OCI-M2 (cell line): ENCODE results near the gene FUT2.
"Not testable (repeated sequence)": the region's sequence is repeated elsewhere in the genome, so short reads cannot be mapped to it uniquely, and the experiment has no call there.

Experiments used
- DNase-seq: peaks from one replicate; lab custom pipeline; 2025; ENCODE audit not compliant: unreplicated experiment; lab: John Stamatoyannopoulos, UW

The FUT2 gene

GRCh38 chr19:48698046-48698445 lies 2.3 kb downstream of the FUT2 start:
- no peak for DNase-seq

- no peak for DNase-seq
Measured at GRCh38 chr19:48702701-48703100, 6.9 kb downstream of the FUT2 start.

DNA sequence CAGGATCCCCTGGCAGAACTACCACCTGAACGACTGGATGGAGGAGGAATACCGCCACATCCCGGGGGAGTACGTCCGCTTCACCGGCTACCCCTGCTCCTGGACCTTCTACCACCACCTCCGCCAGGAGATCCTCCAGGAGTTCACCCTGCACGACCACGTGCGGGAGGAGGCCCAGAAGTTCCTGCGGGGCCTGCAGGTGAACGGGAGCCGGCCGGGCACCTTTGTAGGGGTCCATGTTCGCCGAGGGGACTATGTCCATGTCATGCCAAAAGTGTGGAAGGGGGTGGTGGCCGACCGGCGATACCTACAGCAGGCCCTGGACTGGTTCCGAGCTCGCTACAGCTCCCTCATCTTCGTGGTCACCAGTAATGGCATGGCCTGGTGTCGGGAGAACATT lies 7.5 kb downstream of the FUT2 start:
- no peak for DNase-seq

DNA sequence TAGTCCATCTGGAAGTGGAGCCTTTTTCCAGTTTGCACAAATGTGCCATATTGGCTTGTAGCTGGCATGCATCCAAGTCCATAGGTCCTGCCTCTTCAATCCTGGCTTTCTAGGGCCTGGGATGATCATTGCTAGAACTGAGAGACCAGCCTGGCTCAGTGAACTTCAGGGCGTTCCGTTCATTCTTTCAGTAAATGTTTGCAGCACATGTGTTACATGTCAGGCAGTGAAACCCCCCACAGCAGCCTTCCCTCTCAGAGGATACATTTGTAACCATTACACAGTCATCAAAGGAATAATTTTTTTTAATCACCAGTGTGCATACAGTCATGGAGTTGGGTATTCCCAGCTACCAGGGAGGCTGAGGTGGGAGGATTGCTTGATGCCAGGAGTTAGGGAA lies 9.7 kb downstream of the FUT2 start:
- no peak for DNase-seq

DNA sequence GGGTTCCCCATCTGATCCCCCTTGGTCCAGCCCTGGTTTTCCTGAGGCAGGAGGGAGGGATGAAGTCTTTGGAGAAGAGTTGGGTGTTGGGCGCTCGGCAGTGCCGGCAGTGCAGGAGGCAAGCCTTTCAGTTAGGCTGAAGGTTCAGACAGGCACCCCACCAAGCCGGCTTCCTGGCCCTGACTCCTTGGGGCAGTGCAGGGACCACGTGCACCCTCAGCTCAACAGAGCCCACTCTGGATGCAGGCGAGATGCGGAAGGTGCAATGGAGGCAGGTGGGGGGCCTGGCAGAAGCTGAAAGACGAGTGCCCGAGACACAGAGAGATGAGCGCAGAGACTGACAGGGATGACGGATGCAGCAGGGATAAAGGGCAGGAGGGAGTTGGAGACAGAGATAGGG lies 12.7 kb downstream of the FUT2 start:
- no peak for DNase-seq

DNA sequence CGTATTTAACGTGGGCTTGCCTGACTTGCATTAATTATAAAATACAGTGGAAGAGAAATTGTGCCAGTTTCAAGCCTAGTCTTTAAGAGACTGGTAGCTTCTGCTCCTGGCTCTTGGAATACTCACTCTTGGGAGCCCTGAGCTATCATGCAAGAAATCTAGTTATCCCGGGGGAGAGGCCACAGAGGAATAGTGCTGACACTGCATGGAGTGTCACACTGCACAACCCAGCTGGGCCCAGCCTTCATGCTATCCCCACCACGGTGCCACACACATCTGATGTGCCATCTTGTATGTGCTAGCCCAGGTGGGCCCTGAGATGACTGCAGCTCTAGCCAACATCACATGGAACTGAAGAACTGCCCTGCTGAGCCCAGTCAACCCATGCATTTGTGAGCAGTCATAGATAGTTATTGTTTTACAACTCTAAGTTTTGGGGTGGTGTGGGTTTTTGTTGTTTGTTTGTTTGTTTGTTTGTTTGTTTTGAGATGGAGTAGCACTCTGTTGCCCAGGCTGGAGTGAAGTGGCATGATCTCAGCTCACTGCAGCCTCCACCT lies 15.4 kb downstream of the FUT2 start:
- DNase-seq, result no peak

DNA sequence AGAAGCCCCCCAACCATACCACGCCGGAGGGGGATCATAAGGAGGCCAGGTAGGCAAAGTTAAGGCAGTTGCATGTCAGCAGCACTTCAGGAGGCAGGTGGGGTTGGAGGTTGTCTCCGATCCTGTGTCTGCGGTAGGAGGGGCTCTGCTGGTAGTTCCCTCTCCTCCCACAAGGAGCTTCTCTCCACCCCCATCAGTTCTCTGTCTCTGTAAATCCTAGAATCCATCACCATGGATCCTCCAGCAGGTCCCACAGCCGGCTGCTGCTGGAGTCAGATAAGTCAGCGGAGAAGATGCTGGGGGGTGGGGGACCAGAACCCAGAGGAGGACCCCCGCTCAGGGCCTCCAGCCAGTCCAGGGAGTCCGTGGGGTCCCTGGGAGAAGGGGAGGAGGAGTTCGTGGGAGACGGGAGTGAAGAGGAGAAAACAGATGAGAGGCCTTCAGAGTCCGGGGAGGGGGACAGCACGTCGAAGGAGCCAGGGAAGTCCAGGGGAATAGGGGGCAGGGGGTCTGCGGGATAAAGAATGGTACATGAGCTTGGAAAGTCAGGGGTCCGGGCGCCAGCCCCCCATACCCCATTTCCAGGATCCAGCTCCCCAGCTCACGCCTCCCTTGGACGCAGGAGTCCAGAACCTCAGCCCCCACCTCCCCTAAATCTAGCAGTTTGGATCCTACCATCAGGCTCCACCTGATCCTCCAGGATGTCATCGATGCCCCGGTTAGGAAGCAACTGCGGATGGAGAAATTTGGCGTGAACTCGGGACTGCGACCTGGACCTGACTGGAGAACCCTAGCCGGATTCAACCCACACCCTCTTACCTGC lies 17.5 kb downstream of the FUT2 start:
- no peak for DNase-seq

DNA sequence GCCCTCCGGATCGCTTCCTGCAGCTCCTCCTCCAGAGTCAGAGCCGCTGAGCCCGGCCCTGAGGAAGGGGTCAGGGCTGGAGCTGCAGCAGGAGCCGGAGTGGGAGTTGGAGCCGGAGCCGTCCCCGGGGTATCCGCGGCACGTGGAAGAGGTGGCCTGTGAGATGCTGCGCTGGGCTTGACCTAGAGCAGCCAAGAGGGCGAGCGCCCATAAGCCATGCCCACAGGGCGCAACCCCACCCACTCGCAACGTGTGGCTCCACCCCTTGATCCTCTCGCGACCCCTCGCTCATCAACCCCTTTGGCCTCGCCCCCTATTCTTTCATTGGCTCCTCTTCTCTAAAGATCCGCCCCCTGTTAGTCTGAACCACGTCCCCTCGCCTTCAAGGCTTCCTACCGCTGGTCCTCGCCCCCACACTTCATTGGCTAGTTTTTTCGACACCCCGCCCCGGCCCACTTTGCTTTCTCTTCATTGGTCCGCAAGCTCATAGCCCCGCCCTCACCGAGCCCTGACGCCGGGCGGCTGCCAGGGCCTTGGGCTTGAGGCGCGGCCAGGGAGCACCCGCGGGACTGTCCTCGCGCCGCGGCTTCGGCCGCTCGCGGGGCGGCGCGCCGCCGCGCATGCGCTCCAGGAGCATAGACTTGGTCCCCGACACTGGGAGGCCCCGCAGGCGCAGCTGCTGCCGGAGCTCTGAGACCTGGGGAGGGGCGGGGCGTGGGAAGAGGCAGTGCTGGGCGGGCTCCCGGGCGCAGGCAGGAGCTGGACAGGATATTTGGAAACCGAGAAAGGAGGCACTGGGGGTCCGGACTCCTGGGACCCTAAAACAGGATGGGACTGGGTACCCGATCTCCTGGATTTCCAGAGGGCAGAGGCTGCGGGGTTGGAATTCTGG lies 18.3 kb downstream of the FUT2 start:
- DNase-seq, result peak; percentile 96

GRCh38 chr19:48714759-48715675 lies 19.2 kb downstream of the FUT2 start:
- DNase-seq, result no peak

GRCh38 chr19:48715681-48716171 lies 20.0 kb downstream of the FUT2 start:
- DNase-seq, result no peak

DNA sequence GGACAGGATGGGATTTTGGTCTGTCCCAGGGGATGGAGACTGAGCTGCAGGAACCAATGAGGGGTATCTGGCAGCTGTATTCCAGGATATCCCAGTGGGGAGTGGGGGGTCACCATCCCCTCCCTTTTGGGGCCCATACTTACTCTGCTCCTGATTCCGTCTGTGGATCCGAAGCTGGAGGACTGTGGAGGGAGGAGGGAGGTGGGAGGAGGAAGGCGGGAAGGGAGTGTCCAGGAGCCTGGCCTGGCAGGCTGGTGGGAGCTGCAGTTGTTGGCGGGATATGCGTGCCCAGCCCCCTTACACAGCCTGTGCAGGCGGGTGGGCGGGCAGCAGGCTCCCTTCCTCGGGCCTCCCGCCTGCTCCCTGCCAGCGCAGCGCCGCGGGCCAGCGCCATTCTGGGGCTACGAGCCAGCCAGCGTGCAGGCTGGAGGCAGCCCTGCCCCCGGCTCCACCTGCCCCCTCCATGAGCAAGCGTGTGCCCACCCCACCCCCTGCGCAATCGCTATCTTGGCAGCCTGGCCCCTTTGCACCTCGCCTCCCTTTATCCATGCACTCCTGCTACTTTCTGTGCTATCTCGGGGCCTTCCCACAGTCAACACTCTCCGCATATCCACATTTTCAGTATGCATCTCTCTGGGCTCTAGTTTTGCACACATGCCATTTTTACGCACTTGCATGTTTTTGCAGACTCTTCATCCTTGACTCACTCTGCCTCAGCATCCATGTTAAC lies 21.0 kb downstream of the FUT2 start:
- DNase-seq, result no peak

DNA sequence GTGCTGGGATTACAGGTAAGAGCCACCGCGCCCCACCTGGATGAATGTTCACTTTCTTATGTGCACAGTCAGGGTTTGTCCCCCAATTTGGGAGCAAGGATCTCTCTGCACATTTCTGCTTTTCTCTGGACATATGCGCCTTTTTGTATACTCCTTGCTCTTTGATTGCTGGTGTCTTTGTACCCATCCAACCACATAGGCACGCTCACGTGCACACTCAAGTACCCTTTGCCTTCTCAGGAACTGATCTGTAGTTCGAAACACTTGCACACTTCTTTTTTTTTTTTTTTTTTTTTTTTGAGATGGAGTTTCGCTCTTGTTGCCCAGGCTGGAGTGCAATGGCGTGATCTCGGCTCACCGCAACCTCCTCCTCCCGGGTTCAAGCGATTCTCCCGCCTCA lies 22.3 kb downstream of the FUT2 start:
- DNase-seq, result not testable (repeated sequence)

GRCh38 chr19:48718711-48719231 lies 23.0 kb downstream of the FUT2 start:
- DNase-seq, result no peak

DNA sequence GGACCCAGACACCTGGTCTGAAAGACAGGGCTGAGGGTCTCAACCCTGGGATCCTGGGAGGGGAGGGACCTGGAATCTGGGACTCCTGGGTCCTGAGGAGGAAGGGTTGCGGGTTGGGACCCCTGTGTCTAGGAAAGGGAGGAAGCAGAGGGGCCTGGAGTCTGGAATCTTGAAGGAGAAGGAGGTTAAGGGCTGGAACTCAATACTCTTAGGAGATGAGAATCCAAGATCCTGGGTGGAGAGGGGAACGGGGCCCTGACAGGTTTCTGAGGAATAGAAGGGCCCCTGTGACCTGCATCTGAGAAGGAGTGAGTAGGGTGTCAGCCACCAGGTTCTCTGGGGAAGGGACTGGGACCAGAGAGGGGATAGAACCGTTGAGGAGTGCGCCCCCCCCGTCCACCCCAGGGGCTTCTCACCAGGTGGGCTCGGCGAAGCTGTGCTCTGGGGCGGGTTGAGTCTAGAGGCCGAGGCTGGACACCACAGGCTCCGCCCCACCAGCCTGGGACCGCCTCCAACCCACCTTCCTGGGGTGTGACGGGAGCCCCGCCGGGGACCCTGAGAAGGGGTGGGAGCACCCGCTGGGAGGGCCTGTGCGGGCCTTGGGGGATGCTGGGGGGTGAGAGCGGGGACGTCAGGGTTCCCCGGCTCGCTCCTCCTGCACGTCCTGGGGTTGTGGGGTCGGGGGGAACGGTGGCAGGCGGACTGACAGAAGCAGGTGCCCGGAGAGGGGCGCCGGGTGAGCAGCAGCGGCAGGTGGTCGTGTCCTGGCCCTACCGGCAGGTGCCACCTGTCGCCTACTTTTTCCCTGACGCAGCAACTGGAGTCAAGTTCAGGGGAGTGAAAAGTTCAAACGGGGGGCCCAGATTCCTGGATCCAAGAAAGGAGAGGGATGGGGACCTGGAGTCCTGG lies 23.7 kb downstream of the FUT2 start, which contains the start of gene MAMSTR:
Gene MAMSTR (minus strand): TSS at position 463 of the 909 bp plus-strand sequence. CDS start 694 bp downstream, outside the sequence.
- no peak for DNase-seq

GRCh38 chr19:48720251-48720612 lies 24.5 kb downstream of the FUT2 start:
- DNase-seq, result no peak

- peak; percentile 88 for DNase-seq
Measured at GRCh38 chr19:48720613-48721296, 25.0 kb downstream of the FUT2 start.

- DNase-seq, result no peak
Measured at GRCh38 chr19:48722196-48722708, 26.5 kb downstream of the FUT2 start.
